ENCODE measurements around the gene IPPK.
A peak's percentile ranks its signal among the peaks of the same experiment; 100 is the strongest.

IPPK gene

GRCh38 chr9:92696619-92697018 is 26.7 kb upstream of the IPPK start:
- DNase-seq (ENCODE audit: low read depth in 4 of 4, low spot score in 1 of 4): no peak

GRCh38 chr9:92686954-92687353 is 17.0 kb upstream of the IPPK start:
- DNase-seq (ENCODE audit: low read depth in 4 of 4, low spot score in 1 of 4): no peak

- no peak for DNase-seq (ENCODE audit: low read depth in 4 of 4, low spot score in 1 of 4)
Measured at GRCh38 chr9:92685022-92685421, 15.1 kb upstream of the IPPK start.

- DNase-seq (ENCODE audit: low read depth in 4 of 4, low spot score in 1 of 4): no peak
Measured at GRCh38 chr9:92682269-92682668, 12.3 kb upstream of the IPPK start.

GRCh38 chr9:92680166-92681119 is 10.5 kb upstream of the IPPK start:
- DNase-seq (ENCODE audit: low read depth in 4 of 4, low spot score in 1 of 4): no peak

- no peak for DNase-seq (ENCODE audit: low read depth in 4 of 4, low spot score in 1 of 4)
Measured at GRCh38 chr9:92679413-92680165, 9.7 kb upstream of the IPPK start.

- DNase-seq (ENCODE audit: low read depth in 4 of 4, low spot score in 1 of 4): no peak
Measured at GRCh38 chr9:92671323-92671722, 1.4 kb upstream of the IPPK start.

- peak in 2 of 4 experiments; percentile 10 to 20 for DNase-seq (ENCODE audit: low read depth in 4 of 4, low spot score in 1 of 4)
Measured at GRCh38 chr9:92669527-92669889, 423 bp downstream of the IPPK start.

GRCh38 chr9:92668746-92669526 is 995 bp downstream of the IPPK start:
- DNase-seq (ENCODE audit: low read depth in 4 of 4, low spot score in 1 of 4): peak in 3 of 4 experiments; percentile 9 to 48 (median 25)

- no peak for DNase-seq (ENCODE audit: low read depth in 4 of 4, low spot score in 1 of 4)
Measured at GRCh38 chr9:92666912-92667532, 2.9 kb downstream of the IPPK start.

GRCh38 chr9:92666236-92666635 is 3.7 kb downstream of the IPPK start:
- no peak for DNase-seq (ENCODE audit: low read depth in 4 of 4, low spot score in 1 of 4)

- no peak for DNase-seq (ENCODE audit: low read depth in 4 of 4, low spot score in 1 of 4)
Measured at GRCh38 chr9:92665836-92666235, 4.1 kb downstream of the IPPK start.

- DNase-seq (ENCODE audit: low read depth in 4 of 4, low spot score in 1 of 4): no peak
Measured at GRCh38 chr9:92664394-92665152, 5.4 kb downstream of the IPPK start.

- no peak for DNase-seq (ENCODE audit: low read depth in 4 of 4, low spot score in 1 of 4)
Measured at GRCh38 chr9:92663951-92664350, 6.0 kb downstream of the IPPK start.

GRCh38 chr9:92663126-92663525 is 6.8 kb downstream of the IPPK start:
- no peak for DNase-seq (ENCODE audit: low read depth in 4 of 4, low spot score in 1 of 4)

GRCh38 chr9:92661743-92662142 is 8.2 kb downstream of the IPPK start:
- DNase-seq (ENCODE audit: low read depth in 4 of 4, low spot score in 1 of 4): no peak

- DNase-seq (ENCODE audit: low read depth in 4 of 4, low spot score in 1 of 4): no peak
Measured at GRCh38 chr9:92661127-92661526, 8.8 kb downstream of the IPPK start.

- DNase-seq (ENCODE audit: low read depth in 4 of 4, low spot score in 1 of 4): no peak
Measured at GRCh38 chr9:92660266-92660665, 9.7 kb downstream of the IPPK start.

- no peak for DNase-seq (ENCODE audit: low read depth in 4 of 4, low spot score in 1 of 4)
Measured at GRCh38 chr9:92659601-92660000, 10.3 kb downstream of the IPPK start.

- no peak for DNase-seq (ENCODE audit: low read depth in 4 of 4, low spot score in 1 of 4)
Measured at GRCh38 chr9:92658611-92659010, 11.3 kb downstream of the IPPK start.
